ENCODE measurements around the gene UBA7.

GRCh38 chr3:49840388-49840787 lies 26.6 kb upstream of the UBA7 start:
- no peak for TF ChIP-seq CTCF (IDR thresholded peaks at IDR 0.05)
- no peak for TF ChIP-seq ZFX (IDR thresholded peaks at IDR 0.05; ENCODE audit: borderline replicate concordance)
